GM12864 (cell line): ENCODE measurements around the gene TSPAN9.

ENCODE experiments used
- DNase-seq: peaks from one replicate; pipeline ENCODE4 v3.0.0-alpha.2; 2011; ENCODE audit warnings: low read depth
- H3K4me3 ChIP-seq: 2 replicates; pipeline ENCODE4 v1.5.1; 2011; ENCODE audit warnings: mild to moderate bottlenecking, low read depth, low read length, control low read depth
- TF ChIP-seq, protein P1 (sequence below): IDR thresholded peaks from 2 replicates; pipeline ENCODE4 v1.5.1; 2011; ENCODE audit warnings: low read depth, mild to moderate bottlenecking, moderate library complexity, low read length, control low read depth, inconsistent platforms; ENCODE audit errors: missing control alignments

The TSPAN9 gene

DNA sequence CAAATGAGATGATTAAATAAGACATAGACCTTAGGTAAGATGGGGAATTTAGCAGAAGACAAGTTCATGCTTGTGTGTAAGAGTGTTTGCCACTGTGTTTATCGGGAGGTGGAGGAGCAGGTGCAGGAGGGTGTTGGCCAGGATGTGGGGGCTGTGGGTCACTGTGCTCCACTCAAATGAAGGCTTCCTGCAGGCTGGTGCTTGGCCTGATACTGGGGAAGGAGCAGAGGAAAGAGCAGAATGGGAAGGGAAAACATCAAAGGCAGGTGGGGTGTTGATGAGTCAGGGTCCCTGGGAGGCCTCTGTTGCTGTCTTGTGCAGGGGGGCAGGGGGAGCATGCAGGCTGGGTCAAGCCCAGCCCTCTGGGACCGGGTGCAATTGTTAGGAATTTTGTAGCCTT lies 126.5 kb downstream of the TSPAN9 start:
- H3K4me3 ChIP-seq: no peak overlapping the region
- DNase-seq: no peak
- TF ChIP-seq, protein P1, sequence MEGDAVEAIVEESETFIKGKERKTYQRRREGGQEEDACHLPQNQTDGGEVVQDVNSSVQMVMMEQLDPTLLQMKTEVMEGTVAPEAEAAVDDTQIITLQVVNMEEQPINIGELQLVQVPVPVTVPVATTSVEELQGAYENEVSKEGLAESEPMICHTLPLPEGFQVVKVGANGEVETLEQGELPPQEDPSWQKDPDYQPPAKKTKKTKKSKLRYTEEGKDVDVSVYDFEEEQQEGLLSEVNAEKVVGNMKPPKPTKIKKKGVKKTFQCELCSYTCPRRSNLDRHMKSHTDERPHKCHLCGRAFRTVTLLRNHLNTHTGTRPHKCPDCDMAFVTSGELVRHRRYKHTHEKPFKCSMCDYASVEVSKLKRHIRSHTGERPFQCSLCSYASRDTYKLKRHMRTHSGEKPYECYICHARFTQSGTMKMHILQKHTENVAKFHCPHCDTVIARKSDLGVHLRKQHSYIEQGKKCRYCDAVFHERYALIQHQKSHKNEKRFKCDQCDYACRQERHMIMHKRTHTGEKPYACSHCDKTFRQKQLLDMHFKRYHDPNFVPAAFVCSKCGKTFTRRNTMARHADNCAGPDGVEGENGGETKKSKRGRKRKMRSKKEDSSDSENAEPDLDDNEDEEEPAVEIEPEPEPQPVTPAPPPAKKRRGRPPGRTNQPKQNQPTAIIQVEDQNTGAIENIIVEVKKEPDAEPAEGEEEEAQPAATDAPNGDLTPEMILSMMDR: no peak

DNA sequence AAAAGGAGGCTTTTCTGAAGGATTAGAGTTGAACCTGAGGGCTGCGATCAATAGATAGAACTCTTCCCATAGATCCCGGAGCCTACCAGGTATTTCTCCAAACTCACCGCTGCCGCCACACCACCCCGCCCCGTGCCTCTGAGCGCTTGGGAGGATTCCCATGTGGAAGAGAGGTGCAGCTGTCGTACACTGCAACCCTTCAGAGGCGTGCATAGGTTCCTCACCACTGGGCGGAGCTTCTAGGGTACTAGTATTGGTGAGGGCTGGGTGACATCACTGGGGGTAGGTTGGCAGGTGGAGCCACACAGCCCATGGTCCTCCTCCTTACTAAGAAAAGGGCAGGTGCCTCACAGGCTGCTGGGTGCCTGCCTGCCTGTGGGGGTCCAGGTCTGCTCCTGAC lies 127.0 kb downstream of the TSPAN9 start:
- DNase-seq: no peak
- H3K4me3 ChIP-seq: no peak overlapping the region
- TF ChIP-seq, protein P1: no peak

DNA sequence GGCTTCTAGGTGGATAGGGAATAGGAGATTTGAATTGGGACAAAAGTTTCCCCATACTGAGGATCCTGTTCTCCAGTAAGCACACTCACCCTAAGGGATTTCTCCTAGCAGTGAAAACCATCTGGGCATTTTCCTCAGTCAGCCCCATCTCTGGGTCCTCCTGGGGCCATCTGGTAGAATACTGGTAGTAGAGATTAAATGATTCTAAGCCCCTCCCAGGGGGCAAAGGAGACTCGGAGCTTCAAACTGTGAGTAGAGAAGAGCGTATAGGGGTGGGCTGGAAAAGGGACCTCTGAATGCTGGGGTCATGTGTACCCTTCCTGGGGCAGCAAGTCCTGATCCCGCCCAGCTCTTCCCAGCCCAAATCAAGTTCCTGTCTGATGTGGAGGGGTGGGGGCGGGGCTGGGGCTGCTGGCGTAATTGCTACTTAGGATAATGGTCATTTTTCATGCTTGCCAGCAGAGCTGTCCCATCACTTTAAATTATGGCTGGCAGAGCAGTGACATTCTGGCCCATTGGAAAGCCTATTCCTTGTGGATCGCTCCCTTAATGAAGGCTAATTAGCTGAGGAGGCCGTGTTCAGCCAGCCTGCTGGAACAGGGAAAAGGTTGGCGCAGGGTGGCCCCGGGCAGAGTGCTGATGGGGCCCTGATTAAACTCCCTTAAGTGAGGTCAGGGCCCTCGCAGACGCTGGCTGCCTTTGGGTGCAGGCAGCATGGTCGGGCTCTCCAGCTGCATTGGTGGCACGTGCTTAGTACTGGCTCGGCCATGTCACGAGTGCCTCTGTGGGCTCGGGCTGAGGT lies 127.8 kb downstream of the TSPAN9 start:
- H3K4me3 ChIP-seq: no peak overlapping the region
- DNase-seq: no peak
- TF ChIP-seq, protein P1: no peak

DNA sequence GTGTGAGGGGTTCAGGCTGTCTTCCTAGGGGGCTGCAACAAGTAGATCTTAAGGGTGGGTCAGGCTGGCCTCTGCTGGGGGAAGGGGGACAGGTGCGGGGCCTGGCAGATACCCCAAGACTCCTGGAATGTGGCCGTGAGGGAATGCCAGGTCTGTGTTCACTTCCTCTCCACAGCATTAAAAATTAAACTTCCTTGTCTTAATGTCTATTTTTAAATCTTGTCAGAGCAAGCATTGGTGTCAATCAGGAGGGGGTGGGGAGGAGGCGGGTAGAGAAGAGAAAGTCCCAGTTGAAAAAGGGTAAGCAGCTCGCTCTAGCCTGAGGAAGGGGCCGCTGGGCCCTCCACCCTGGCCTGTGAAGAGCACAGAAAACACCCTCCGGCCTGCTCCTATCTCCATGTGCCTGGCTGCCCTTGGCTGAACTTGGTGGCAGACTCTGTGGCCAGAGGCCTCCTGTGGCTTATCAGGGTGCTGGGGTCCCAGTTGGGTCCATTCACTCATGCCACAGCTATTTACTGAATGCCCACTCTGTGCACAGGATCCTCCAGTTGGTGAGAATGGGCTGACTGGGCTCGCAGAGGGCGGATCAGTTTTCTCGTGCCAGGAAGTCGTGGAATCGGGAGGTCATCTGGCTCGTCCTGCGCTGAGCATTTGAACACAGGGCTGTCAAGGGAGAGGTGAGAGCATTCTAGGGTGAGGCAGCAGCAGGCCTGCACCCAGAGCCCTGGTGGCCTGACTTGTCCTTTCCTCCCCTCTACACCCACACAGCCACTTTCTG lies 128.8 kb downstream of the TSPAN9 start:
- TF ChIP-seq, protein P1: no peak
- DNase-seq: no peak
- H3K4me3 ChIP-seq: no peak overlapping the region

DNA sequence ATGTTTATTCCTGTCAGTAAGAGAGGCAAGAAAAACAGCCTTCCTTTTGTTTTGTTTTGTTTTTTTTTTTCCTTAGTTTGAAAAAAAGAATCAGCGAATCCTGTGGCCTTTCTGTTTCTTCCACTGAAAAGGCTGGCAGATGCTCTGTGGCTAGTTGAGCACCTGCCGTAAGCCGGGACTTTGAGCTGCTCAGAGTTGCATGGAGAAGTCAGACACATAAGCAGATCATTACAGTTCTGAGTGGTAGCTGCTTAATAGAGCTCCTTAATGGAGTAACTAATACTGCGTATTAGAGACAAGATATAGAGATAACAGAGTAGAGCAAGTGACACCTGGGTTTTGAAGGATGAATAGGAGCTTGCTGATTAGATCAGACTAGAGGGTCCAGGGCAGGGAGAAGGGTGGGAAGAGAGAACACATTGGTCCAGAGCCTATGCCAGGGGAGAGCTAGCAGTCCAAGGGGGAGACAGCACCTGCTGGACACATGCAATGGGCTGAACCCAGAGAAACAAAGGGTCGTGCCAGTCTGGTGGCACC lies 129.4 kb downstream of the TSPAN9 start:
- DNase-seq: no peak
- TF ChIP-seq, protein P1: no peak

DNA sequence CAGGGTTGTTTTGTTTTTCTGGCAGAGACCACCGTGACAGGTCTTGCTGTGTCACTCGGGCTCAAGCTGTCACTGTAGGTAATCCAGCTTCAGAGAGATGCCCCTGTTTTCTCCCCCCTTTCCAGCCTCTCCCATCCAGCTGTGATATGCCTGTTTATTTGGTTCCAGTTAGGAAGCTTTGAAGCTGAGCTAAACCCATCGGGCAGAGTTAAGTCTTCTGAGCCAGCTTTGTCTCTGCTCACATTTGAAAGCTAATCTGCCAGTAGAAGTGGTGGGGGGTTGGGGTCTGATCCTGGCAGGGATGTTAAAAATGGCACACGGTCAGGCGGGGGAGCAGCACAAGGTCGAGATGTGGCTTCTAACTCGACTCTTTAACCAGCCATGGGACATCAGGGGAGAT lies 130.0 kb downstream of the TSPAN9 start:
- no peak overlapping the region for H3K4me3 ChIP-seq
- no peak for DNase-seq
- TF ChIP-seq, protein P1: no peak

More for the DNA sequence above, 129.4 kb downstream of the TSPAN9 start:
- no peak overlapping the region for H3K4me3 ChIP-seq
